HCT116 (cell line): ENCODE data around the gene METTL24. TPM values are rescaled to one million over a fixed set of nuclear protein-coding genes. Genes with fewer than 3 reads are reported as not detected.

Experiments used
- ATAC-seq: fragments of 200-7000 bp; cut with Tn5 transposase; 2 replicates; pipeline ENCODE4 v1.9.1; 2020; ENCODE audit warnings: mild to moderate bottlenecking, moderate library complexity
- BruUV-seq: library from RNA; stranded (reverse); fragments of 400-500 nt; replicated peaks from 2 replicates; lab custom pipeline; 2021; lab: Mats Ljungman, UMichigan
- CTCF ChIA-PET: fragments of 300-600 bp; sonication (Branson Sonifier 250); formaldehyde crosslinking; loops from one replicate; lab custom pipeline; 2021; ENCODE audit warnings: antibody characterized with exemption; lab: Charles Lee
- POLR2A ChIA-PET: fragments of 300-600, 350-600 bp; sonication (Branson Sonifier 250); formaldehyde crosslinking; loops from one replicate; lab custom pipeline; 2021; ENCODE audit warnings: antibody characterized with exemption; lab: Charles Lee
- RAD21 ChIA-PET, 2 experiments: fragments of 300-600 bp; sonication (Branson Sonifier 250); formaldehyde crosslinking; loops; one replicate each; lab custom pipeline; 2023; ENCODE audit warnings: low total read pairs in 2 of 2; ENCODE audit not compliant: uncharacterized antibody in 2 of 2, unreplicated experiment in 2 of 2, low non-redundant PET in 1 of 2; lab: Charles Lee
- DNase-seq: peaks from one replicate; pipeline ENCODE4 v3.0.0-alpha.2; 2010; ENCODE audit warnings: low read depth, low spot score
- H2AFZ ChIP-seq: fragments of 200-600 bp; shearing (Covaris generic), sonication (generic); 2 replicates; pipeline ENCODE4 v1.6.1; 2017; ENCODE audit warnings: low read depth, mixed run types, mixed read lengths, antibody characterized with exemption, low read length; ENCODE audit not compliant: poor library complexity, severe bottlenecking
- H3K27ac ChIP-seq: 2 replicates; pipeline ENCODE4 v1.5.1; 2012; ENCODE audit warnings: low read depth, low read length
- H3K27me3 ChIP-seq: fragments of 200-600 bp; sonication (generic); 2 replicates; pipeline ENCODE4 v1.6.1; 2016; ENCODE audit warnings: mixed run types, low read length, mixed read lengths; ENCODE audit not compliant: insufficient read depth
- H3K36me3 ChIP-seq, 2 experiments: fragments of 200-500 bp in 1 of 2; fragments of 200-600 bp in 1 of 2; sonication (Bioruptor generic) in 1 of 2; sonication (generic) in 1 of 2; 2 replicates each; pipeline versions ENCODE4 v1.5.1 to v1.6.1; 2014 to 2016; ENCODE audit warnings: low read length in 2 of 2, inconsistent platforms in 1 of 2, mixed read lengths in 1 of 2, mixed run types in 1 of 2; ENCODE audit not compliant: insufficient read depth in 2 of 2, control insufficient read depth in 1 of 2
- H3K4me1 ChIP-seq, 2 experiments: fragments of 200-600 bp in 1 of 2; sonication (generic) in 1 of 2; 2 replicates each; pipeline versions ENCODE4 v1.5.1 to v1.6.1; 2012 to 2017; ENCODE audit warnings: low read length in 2 of 2, inconsistent platforms in 1 of 2, mild to moderate bottlenecking in 1 of 2, mixed read lengths in 1 of 2, mixed run types in 1 of 2, moderate library complexity in 1 of 2; ENCODE audit not compliant: insufficient read depth in 2 of 2, control insufficient read depth in 1 of 2
- H3K4me2 ChIP-seq: fragments of 200-600 bp; sonication (generic); 2 replicates; pipeline ENCODE4 v1.6.1; 2017; ENCODE audit warnings: mixed run types, low read length, mixed read lengths
- H3K4me3 ChIP-seq, 2 experiments: fragments of 200-600 bp in 1 of 2; sonication (generic) in 1 of 2; replicated peaks in 1 of 2; 2 replicates each; pipeline ENCODE4 v1.5.1; 2011 to 2016; ENCODE audit warnings: low read length in 2 of 2, control low read depth in 1 of 2, low read depth in 1 of 2, mild to moderate bottlenecking in 1 of 2, mixed read lengths in 1 of 2, mixed run types in 1 of 2
- H3K79me2 ChIP-seq: fragments of 200-600 bp; sonication (generic); 2 replicates; pipeline ENCODE4 v1.6.1; 2017; ENCODE audit warnings: mild to moderate bottlenecking, mixed run types, low read length, moderate library complexity, mixed read lengths; ENCODE audit not compliant: insufficient read depth
- H3K9ac ChIP-seq: fragments of 200-600 bp; sonication (generic); 2 replicates; pipeline ENCODE4 v1.6.1; 2016; ENCODE audit warnings: low read length, mixed read lengths
- H3K9me2 ChIP-seq: fragments of 200-600 bp; sonication (generic), shearing (Covaris generic); 2 replicates; pipeline ENCODE4 v1.6.1; 2017; ENCODE audit warnings: mixed run types, mild to moderate bottlenecking, moderate library complexity; ENCODE audit not compliant: insufficient read depth
- H3K9me3 ChIP-seq, 2 experiments: fragments of 200-500 bp in 1 of 2; fragments of 200-600 bp in 1 of 2; sonication (Bioruptor generic) in 1 of 2; sonication (generic) in 1 of 2; 2 replicates each; pipeline ENCODE4 v1.6.1; 2014 to 2017; ENCODE audit warnings: low read length in 2 of 2, mixed read lengths in 2 of 2, inconsistent platforms in 1 of 2, low read depth in 1 of 2, mild to moderate bottlenecking in 1 of 2, mixed run types in 1 of 2, moderate library complexity in 1 of 2; ENCODE audit not compliant: control insufficient read depth in 1 of 2, insufficient read depth in 1 of 2
- H4K20me1 ChIP-seq: fragments of 200-600 bp; sonication (generic), shearing (Covaris generic); 2 replicates; pipeline ENCODE4 v1.6.1; 2017; ENCODE audit warnings: mixed run types, mild to moderate bottlenecking, moderate library complexity; ENCODE audit not compliant: insufficient read depth
- CBX3 ChIP-seq: IDR thresholded peaks from 2 replicates; pipeline ENCODE4 v1.6.1; 2012; ENCODE audit warnings: low read depth
- CEBPB ChIP-seq: IDR thresholded peaks from 2 replicates; pipeline ENCODE4 v1.6.1; 2012; ENCODE audit warnings: low read depth
- EZH2phosphoT487 ChIP-seq: fragments of 200-600 bp; IDR thresholded peaks from 2 replicates; pipeline ENCODE4 v1.6.1; 2018; ENCODE audit warnings: antibody characterized with exemption, borderline replicate concordance
- FOSL1 ChIP-seq: IDR thresholded peaks from 2 replicates; pipeline ENCODE4 v1.6.1; 2012; ENCODE audit warnings: low read depth
- SP1 ChIP-seq: IDR thresholded peaks from 2 replicates; pipeline ENCODE4 v1.6.1; 2012; ENCODE audit warnings: low read depth
- YY1 ChIP-seq: IDR thresholded peaks from 2 replicates; pipeline ENCODE4 v1.6.1; 2011; ENCODE audit warnings: low read length, low read depth, moderate library complexity, mild to moderate bottlenecking; ENCODE audit not compliant: insufficient replicate concordance; ENCODE audit errors: extremely low read depth
- intact Hi-C: fragments of 100-400 bp; cut with micrococcal nuclease; formaldehyde crosslinking; loops from 2 replicates; pipeline ENCODE4 v1.10.0; 2022
- total RNA-seq: library from RNA; stranded (reverse); gene quantifications from one replicate; pipeline ENCODE4 v1.2.1, GENCODE V29; 2021; ENCODE audit not compliant: unreplicated experiment
- TF ChIP-seq, protein P1 (sequence below): IDR thresholded peaks from 2 replicates; pipeline ENCODE4 v1.6.1; 2012
- TF ChIP-seq, protein P2 (sequence below), 3 experiments: fragments of 200-600 bp in 1 of 3; sonication (generic) in 1 of 3; IDR thresholded peaks in 2 of 3; conservative IDR thresholded peaks in 1 of 3; 2 replicates each; pipeline ENCODE4 v1.5.1; 2012 to 2017; ENCODE audit warnings: low read depth in 2 of 3, low read length in 2 of 3, antibody characterized with exemption in 1 of 3, borderline replicate concordance in 1 of 3, control low read depth in 1 of 3, mild to moderate bottlenecking in 1 of 3, mixed read lengths in 1 of 3, mixed run types in 1 of 3, moderate library complexity in 1 of 3; ENCODE audit not compliant: insufficient read depth in 1 of 3

METTL24 gene
- total RNA-seq, 1 experiment from 2014 or later = not detected

DNA sequence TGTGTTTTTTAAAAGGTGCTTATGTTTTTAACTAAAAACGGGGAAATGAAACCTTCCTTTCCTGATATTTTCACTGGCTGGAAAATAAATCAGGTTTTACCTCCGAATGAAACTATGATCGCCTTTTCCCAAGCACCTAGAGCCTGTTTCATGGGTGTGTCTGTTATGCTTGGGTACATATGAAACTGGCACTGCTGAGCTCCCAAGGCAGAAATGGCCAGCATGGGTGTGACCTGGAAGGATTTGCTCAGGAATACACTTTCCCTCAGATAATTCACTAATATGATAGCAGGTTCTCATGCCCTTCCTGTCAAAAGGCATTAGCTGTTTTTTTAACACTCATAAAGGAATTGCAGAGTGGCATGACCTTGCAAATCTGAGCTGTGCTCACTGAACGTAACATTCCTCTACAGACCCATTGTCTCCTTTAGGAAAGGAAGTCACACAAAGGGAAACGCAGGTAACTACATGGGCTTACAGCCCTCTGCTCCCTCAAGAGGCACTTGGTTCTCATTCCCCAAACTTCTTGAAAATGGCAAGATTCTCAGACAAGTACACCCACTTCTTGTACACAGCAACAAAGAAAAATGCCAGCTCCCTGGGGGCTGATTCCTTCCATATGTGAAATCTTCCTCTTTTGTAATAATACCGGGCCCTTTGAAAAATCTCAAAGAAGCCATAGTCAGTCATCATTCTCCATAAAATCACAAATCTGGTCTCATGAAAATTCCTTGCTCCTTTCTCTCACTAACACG is 72.7 kb downstream of the METTL24 start:
- intact Hi-C loops = no loop called here
- ATAC-seq = no peak
- BruUV-seq = no TSS peak
- Histone ChIP-seq H2AFZ (no peak overlapping the region), H3K9ac (no peak overlapping the region), H3K9me3 (no peaks in the 10 kb centered on the region), H3K4me3 (no peak overlapping the region), H3K36me3 (no peaks in the 10 kb centered on the region), H3K79me2 (no peaks in the 10 kb centered on the region), H3K4me1 (no peaks in the 10 kb centered on the region), H3K9me2 (no peaks in the 10 kb centered on the region), H3K27me3 (peaks cover 40% of the 10 kb centered on the region; the same call in 1 of the 2 replicates), H3K4me2 (no peak overlapping the region), H4K20me1 (no peaks in the 10 kb centered on the region), H3K27ac (no peak overlapping the region)
- ChIA-PET POLR2A (no interaction called here), RAD21 (no interaction called here), CTCF (no interaction called here)
- TF ChIP-seq FOSL1 (no peak), SP1 (no peak), CEBPB (no peak), CBX3 (no peak), YY1 (no peak), EZH2phosphoT487 (no peak)
- TF ChIP-seq, protein P1, sequence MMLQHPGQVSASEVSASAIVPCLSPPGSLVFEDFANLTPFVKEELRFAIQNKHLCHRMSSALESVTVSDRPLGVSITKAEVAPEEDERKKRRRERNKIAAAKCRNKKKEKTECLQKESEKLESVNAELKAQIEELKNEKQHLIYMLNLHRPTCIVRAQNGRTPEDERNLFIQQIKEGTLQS = no peak
- TF ChIP-seq, protein P2, sequence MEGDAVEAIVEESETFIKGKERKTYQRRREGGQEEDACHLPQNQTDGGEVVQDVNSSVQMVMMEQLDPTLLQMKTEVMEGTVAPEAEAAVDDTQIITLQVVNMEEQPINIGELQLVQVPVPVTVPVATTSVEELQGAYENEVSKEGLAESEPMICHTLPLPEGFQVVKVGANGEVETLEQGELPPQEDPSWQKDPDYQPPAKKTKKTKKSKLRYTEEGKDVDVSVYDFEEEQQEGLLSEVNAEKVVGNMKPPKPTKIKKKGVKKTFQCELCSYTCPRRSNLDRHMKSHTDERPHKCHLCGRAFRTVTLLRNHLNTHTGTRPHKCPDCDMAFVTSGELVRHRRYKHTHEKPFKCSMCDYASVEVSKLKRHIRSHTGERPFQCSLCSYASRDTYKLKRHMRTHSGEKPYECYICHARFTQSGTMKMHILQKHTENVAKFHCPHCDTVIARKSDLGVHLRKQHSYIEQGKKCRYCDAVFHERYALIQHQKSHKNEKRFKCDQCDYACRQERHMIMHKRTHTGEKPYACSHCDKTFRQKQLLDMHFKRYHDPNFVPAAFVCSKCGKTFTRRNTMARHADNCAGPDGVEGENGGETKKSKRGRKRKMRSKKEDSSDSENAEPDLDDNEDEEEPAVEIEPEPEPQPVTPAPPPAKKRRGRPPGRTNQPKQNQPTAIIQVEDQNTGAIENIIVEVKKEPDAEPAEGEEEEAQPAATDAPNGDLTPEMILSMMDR (IDR thresholded peaks at IDR 0.05 in 2 of 3, conservative IDR thresholded peaks at IDR 0.05 in 1 of 3; ENCODE audit: borderline replicate concordance in 1 of 3, insufficient read depth in 1 of 3, low read depth in 2 of 3, low read length in 2 of 3) = no peak
- DNase-seq = no peak
